WI38 (cell line): Measurements from ENCODE around the gene DPYSL3.

ENCODE experiments used
- H3K4me3 ChIP-seq: 2 replicates; pipeline ENCODE4 v1.5.1; 2011; ENCODE audit warnings: low read depth, mild to moderate bottlenecking, control low read depth, low read length
- TF ChIP-seq, protein P1 (sequence below): IDR thresholded peaks from 2 replicates; pipeline ENCODE4 v1.5.1; 2012; ENCODE audit warnings: low read depth, mild to moderate bottlenecking, control low read depth, low read length

DPYSL3 gene

DNA sequence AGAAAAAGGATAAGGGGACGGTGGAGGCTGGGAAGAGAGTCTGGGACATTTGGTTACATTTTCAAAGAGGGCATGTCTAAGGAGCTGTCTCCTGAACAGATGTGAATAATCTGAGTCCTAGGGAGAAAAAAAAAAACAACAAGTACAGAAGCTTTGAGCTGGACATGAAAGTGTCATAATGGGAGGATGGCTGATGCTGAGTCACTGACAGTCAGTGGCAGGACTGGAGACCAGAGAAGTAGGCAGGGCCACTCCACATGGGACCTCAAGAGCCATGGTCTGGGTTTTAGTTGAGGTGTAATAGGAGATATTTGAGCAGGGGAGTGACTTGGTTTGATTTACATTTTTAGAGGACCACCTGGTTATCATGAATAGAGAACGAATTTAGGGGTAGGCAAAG, 70.6 kb downstream of the DPYSL3 start:
- no peak overlapping the region for H3K4me3 ChIP-seq
- TF ChIP-seq, protein P1, sequence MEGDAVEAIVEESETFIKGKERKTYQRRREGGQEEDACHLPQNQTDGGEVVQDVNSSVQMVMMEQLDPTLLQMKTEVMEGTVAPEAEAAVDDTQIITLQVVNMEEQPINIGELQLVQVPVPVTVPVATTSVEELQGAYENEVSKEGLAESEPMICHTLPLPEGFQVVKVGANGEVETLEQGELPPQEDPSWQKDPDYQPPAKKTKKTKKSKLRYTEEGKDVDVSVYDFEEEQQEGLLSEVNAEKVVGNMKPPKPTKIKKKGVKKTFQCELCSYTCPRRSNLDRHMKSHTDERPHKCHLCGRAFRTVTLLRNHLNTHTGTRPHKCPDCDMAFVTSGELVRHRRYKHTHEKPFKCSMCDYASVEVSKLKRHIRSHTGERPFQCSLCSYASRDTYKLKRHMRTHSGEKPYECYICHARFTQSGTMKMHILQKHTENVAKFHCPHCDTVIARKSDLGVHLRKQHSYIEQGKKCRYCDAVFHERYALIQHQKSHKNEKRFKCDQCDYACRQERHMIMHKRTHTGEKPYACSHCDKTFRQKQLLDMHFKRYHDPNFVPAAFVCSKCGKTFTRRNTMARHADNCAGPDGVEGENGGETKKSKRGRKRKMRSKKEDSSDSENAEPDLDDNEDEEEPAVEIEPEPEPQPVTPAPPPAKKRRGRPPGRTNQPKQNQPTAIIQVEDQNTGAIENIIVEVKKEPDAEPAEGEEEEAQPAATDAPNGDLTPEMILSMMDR: no peak

DNA sequence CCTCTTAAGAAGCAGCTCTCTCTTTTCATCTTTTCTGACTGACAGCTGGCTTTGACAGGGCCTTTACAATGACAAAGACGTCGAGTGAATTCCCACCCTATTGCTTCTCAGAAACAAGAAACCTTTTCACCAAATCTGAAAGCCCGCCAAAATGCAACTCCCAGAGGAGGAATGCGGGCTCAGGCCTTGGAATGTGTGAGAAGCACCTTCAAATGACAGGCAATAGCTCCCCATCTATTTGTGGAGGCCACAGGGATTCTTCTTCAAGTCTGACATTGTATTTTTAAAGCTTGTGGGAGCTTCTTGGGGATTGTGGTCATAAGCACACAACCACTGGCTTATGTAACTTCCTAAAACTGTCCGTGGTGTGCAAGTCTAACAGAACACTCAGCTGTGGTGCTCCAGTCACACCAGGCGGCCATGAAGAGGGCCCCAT, 72.7 kb downstream of the DPYSL3 start:
- no peak overlapping the region for H3K4me3 ChIP-seq
- TF ChIP-seq, protein P1: no peak

DNA sequence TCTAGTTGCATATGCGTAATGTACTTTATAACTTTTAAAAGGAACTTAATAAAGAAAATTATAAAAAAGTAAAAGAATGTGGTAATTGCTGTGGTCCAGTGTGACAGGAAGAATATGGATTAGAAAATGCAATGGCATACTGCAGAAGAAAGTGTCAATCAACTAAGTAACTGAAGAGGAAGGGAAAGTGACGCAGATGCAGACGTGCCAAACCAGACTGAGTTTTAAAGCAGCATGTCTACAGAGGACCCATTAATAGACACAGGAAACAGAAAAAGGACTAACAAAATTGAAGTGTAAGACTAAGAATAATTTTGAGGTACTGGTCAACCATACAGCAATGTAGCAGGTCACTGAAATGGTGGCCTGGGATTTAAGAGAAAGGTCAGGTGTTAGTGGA, 73.3 kb downstream of the DPYSL3 start:
- H3K4me3 ChIP-seq: no peak overlapping the region
- TF ChIP-seq, protein P1: no peak

DNA sequence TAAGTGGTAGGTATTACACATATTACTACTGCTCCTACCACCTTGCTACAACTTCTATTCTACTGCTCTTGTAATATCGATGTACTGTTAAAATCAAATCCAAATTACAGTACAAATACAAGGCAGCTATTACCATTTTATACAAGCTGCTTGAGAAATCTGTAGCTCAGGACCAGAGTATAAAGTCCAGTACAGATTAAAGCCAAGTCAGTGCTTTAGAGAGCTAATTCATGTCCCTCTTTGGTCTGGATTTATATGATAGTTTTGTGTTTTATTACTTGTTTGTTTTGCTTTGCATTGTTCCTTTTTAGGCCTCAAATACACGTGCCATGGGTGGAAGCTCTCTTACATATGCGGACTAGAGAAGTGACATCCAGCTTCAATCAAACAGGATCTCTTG, 75.8 kb downstream of the DPYSL3 start:
- TF ChIP-seq, protein P1: no peak
- H3K4me3 ChIP-seq: no peak overlapping the region

DNA sequence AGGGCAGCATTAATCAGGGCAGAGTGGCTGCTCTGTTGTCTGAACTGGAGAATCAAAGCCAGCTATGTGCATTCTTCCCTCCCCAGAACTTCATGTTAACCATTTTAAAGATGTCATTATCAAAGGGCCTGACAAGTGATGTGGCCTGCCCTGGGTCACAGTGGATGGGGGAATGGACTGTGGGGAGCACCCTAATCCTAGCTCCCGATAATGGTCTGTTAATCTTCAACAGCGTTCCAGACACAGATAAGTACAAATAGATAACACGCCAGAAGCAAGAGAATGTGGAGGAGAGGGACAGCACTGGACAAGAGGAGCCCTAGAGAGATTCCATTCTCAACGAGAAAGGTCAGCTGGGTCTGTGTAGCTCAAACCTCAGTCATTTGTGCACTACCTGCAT, 77.5 kb downstream of the DPYSL3 start:
- H3K4me3 ChIP-seq: no peak overlapping the region
- TF ChIP-seq, protein P1: no peak

DNA sequence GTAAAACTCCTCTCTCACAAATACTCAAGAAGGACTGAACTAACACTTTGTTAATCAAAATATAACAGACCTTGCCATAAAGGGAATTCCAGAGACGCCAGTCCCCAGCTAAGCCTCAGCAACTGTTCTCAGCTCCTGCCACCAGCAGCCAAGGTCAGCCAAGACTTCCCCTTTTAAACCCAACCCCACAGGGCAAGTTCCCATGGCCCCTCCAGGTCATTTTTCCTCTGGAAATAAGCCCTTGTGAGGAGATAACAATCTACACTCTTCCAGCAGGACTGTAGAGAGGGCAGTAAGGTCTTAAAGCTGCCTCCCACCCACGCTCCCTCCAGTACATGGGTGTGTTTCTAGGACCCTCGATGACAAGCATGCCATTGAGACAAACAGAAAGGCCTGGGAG, 78.3 kb downstream of the DPYSL3 start:
- H3K4me3 ChIP-seq: no peak overlapping the region
- TF ChIP-seq, protein P1: no peak

DNA sequence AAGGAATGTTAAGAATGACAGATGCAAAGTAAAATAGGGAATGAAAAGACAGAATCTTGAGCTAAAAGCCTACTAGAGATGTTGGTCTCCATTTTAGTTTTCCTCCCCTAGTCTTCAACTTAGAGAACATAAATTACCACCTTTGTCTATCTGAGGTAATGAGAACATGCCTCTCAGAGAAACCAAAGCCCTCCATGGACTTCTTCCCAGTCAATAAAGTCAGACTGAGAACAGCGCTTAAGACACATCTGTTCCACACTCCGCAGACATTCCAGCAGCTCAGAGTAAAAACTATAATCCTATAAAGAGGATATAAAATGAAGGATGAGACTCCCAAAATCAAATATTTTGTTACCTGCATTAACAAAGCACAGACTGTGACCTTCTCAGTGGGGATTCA, 79.2 kb downstream of the DPYSL3 start:
- H3K4me3 ChIP-seq: no peak overlapping the region
- TF ChIP-seq, protein P1: no peak
